ENCODE data around the gene B9D1. TPM values are rescaled to one million over a fixed set of nuclear protein-coding genes. Genes with fewer than 3 reads are reported as not detected.
A peak's percentile ranks its signal among the peaks of the same experiment; 100 is the strongest.

Gene B9D1
- polyA plus RNA-seq (ENCODE audit: insufficient read length in 4 of 4) = 10 to 100 TPM; 34.8 to 41.0 (median 38.4) TPM

- DNase-seq (ENCODE audit: low read depth in 4 of 4, low spot score in 3 of 4) = peak; percentile 86 to 98 (median 88)
Observed at GRCh38 chr17:19362277-19363113, at the start of gene B9D1. TSS of gene B9D1 (minus strand) at chr17:19362723. CDS start at chr17:19362569, 154 bp downstream.

GRCh38 chr17:19411631-19412030 lies 49.1 kb upstream of the B9D1 start:
- DNase-seq (ENCODE audit: low read depth in 4 of 4, low spot score in 3 of 4) = no peak

- no peak for DNase-seq (ENCODE audit: low read depth in 4 of 4, low spot score in 3 of 4)
Observed at GRCh38 chr17:19410875-19411620, 48.5 kb upstream of the B9D1 start, which contains the start of gene RNF112. TSS of gene RNF112 (plus strand) at chr17:19411232. CDS start at chr17:19411409, 177 bp downstream.

GRCh38 chr17:19410091-19410490 lies 47.6 kb upstream of the B9D1 start:
- no peak for DNase-seq (ENCODE audit: low read depth in 4 of 4, low spot score in 3 of 4)

GRCh38 chr17:19409509-19409908 lies 47.0 kb upstream of the B9D1 start:
- no peak for DNase-seq (ENCODE audit: low read depth in 4 of 4, low spot score in 3 of 4)

- no peak for DNase-seq (ENCODE audit: low read depth in 4 of 4, low spot score in 3 of 4)
Observed at GRCh38 chr17:19409066-19409465, 46.5 kb upstream of the B9D1 start.

- no peak for DNase-seq (ENCODE audit: low read depth in 4 of 4, low spot score in 3 of 4)
Observed at GRCh38 chr17:19408346-19408710, 45.8 kb upstream of the B9D1 start.

GRCh38 chr17:19407601-19408345 lies 45.2 kb upstream of the B9D1 start:
- DNase-seq (ENCODE audit: low read depth in 4 of 4, low spot score in 3 of 4) = no peak

GRCh38 chr17:19405114-19405513 lies 42.6 kb upstream of the B9D1 start:
- no peak for DNase-seq (ENCODE audit: low read depth in 4 of 4, low spot score in 3 of 4)

- no peak for DNase-seq (ENCODE audit: low read depth in 4 of 4, low spot score in 3 of 4)
Observed at GRCh38 chr17:19404264-19404663, 41.7 kb upstream of the B9D1 start.

- DNase-seq (ENCODE audit: low read depth in 4 of 4, low spot score in 3 of 4) = no peak
Observed at GRCh38 chr17:19403021-19403420, 40.5 kb upstream of the B9D1 start.

- DNase-seq (ENCODE audit: low read depth in 4 of 4, low spot score in 3 of 4) = no peak
Observed at GRCh38 chr17:19402171-19402570, 39.6 kb upstream of the B9D1 start.

- DNase-seq (ENCODE audit: low read depth in 4 of 4, low spot score in 3 of 4) = no peak
Observed at GRCh38 chr17:19401321-19402010, 38.9 kb upstream of the B9D1 start.

- no peak for DNase-seq (ENCODE audit: low read depth in 4 of 4, low spot score in 3 of 4)
Observed at GRCh38 chr17:19399750-19400450, 37.4 kb upstream of the B9D1 start.

GRCh38 chr17:19398301-19399181 lies 36.0 kb upstream of the B9D1 start:
- DNase-seq (ENCODE audit: low read depth in 4 of 4, low spot score in 3 of 4) = no peak

- no peak for DNase-seq (ENCODE audit: low read depth in 4 of 4, low spot score in 3 of 4)
Observed at GRCh38 chr17:19397556-19398041, 35.1 kb upstream of the B9D1 start.

- no peak for DNase-seq (ENCODE audit: low read depth in 4 of 4, low spot score in 3 of 4)
Observed at GRCh38 chr17:19392303-19392702, 29.8 kb upstream of the B9D1 start.

- DNase-seq (ENCODE audit: low read depth in 4 of 4, low spot score in 3 of 4) = no peak
Observed at GRCh38 chr17:19391432-19391831, 28.9 kb upstream of the B9D1 start.

- no peak for DNase-seq (ENCODE audit: low read depth in 4 of 4, low spot score in 3 of 4)
Observed at GRCh38 chr17:19390951-19391350, 28.4 kb upstream of the B9D1 start.
